Measurements from ENCODE around the gene ABCA8.

ABCA8 gene

GRCh38 chr17:68840073-68840472, 115.1 kb downstream of the ABCA8 start:
- H3K4me3 ChIP-seq (ENCODE audit: low read depth, low read length), result no peak overlapping the region
- TF ChIP-seq, protein P1, sequence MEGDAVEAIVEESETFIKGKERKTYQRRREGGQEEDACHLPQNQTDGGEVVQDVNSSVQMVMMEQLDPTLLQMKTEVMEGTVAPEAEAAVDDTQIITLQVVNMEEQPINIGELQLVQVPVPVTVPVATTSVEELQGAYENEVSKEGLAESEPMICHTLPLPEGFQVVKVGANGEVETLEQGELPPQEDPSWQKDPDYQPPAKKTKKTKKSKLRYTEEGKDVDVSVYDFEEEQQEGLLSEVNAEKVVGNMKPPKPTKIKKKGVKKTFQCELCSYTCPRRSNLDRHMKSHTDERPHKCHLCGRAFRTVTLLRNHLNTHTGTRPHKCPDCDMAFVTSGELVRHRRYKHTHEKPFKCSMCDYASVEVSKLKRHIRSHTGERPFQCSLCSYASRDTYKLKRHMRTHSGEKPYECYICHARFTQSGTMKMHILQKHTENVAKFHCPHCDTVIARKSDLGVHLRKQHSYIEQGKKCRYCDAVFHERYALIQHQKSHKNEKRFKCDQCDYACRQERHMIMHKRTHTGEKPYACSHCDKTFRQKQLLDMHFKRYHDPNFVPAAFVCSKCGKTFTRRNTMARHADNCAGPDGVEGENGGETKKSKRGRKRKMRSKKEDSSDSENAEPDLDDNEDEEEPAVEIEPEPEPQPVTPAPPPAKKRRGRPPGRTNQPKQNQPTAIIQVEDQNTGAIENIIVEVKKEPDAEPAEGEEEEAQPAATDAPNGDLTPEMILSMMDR (IDR thresholded peaks at IDR 0.05; ENCODE audit: control insufficient read depth, extremely low read depth, insufficient read depth), result no peak
- no peak for DNase-seq (ENCODE audit: low read depth)

- no peak overlapping the region for H3K4me3 ChIP-seq (ENCODE audit: low read depth, low read length)
- TF ChIP-seq, protein P1 (IDR thresholded peaks at IDR 0.05; ENCODE audit: control insufficient read depth, extremely low read depth, insufficient read depth), result no peak
- no peak for DNase-seq (ENCODE audit: low read depth)
These were observed 120.1 kb downstream of the ABCA8 start for GRCh38 chr17:68835071-68835470.

GRCh38 chr17:68834328-68834836, 120.8 kb downstream of the ABCA8 start:
- H3K4me3 ChIP-seq (ENCODE audit: low read depth, low read length), result no peak overlapping the region
- TF ChIP-seq, protein P1 (IDR thresholded peaks at IDR 0.05; ENCODE audit: control insufficient read depth, extremely low read depth, insufficient read depth), result no peak
- no peak for DNase-seq (ENCODE audit: low read depth)

- H3K4me3 ChIP-seq (ENCODE audit: low read depth, low read length), result no peak overlapping the region
- TF ChIP-seq, protein P1 (IDR thresholded peaks at IDR 0.05; ENCODE audit: control insufficient read depth, extremely low read depth, insufficient read depth), result no peak
- DNase-seq (ENCODE audit: low read depth), result no peak
These were observed 122.9 kb downstream of the ABCA8 start for GRCh38 chr17:68832109-68832802.

DNA sequence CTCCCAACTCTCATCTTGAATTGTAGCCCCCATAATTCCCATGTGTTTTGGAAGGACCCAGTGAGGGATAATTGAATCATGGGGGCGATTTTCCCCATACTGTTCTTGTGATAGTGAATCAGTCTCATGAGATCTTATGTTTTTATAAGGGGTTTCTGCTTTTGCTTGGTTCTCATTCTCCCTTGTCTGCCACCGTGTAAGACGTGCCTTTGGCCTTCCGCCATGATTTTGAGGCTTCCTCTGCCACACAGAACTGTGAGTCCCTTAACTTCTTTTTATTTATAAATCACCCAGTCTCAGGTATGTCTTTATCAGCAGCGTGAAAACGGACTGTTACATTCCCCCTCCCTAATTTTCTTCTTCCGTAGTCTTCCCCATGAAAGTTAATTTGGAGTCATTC, 124.0 kb downstream of the ABCA8 start:
- DNase-seq (ENCODE audit: low read depth), result no peak
- TF ChIP-seq, protein P1 (IDR thresholded peaks at IDR 0.05; ENCODE audit: control insufficient read depth, extremely low read depth, insufficient read depth), result no peak
- no peak overlapping the region for H3K4me3 ChIP-seq (ENCODE audit: low read depth, low read length)

- H3K4me3 ChIP-seq (ENCODE audit: low read depth, low read length), result no peak overlapping the region
- no peak for DNase-seq (ENCODE audit: low read depth)
- TF ChIP-seq, protein P1 (IDR thresholded peaks at IDR 0.05; ENCODE audit: control insufficient read depth, extremely low read depth, insufficient read depth), result no peak
These were observed 124.9 kb downstream of the ABCA8 start for GRCh38 chr17:68830313-68830712.

DNA sequence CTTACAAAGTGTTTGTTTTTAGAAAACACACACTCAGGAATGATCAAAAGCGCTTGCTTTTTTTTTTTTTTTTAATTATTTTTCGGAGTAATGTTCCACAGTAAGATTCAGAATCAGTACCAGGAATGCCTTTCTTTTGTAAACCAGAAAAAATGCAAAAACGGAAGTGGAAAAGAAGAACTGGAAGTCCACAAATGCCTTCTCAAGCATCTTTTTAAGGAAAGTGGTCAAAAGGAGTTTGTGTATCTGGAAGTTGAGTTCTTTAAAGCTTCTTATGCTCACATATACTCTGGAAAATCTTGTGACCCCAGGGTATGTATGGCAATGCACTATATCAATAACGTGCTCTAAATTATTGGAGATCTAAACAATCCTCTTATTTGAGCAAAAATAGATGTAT, 126.0 kb downstream of the ABCA8 start:
- TF ChIP-seq, protein P1 (IDR thresholded peaks at IDR 0.05; ENCODE audit: control insufficient read depth, extremely low read depth, insufficient read depth), result no peak
- H3K4me3 ChIP-seq (ENCODE audit: low read depth, low read length), result no peak overlapping the region
- DNase-seq (ENCODE audit: low read depth), result no peak
